Measurements from ENCODE around the gene HDGF. TPM values are rescaled to one million over a fixed set of nuclear protein-coding genes. Genes with fewer than 3 reads are reported as not detected.

HDGF gene
- total and polyA plus RNA-seq, 11 donors = 87.7 to 240 (median 147) TPM

DNA sequence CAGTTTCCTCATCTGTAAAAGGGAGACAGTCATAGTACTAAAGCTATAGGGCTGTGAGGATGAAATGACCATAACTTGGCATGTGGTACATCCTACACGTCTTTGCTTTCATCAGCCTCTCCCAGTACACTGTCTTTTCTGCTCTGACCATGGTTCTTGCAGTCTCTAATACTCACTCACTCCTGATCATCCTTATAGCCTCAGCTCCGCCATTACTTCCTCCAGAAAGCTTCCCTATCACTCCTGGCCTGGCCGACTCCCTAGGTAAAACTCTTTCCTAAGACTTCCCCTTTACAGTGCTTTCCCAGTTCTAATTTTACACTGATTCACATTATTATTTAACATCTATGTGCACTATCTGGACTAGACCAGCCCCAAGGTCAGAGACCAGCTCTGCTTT is 5.6 kb downstream of the HDGF start:
- ATAC-seq (no peak), DNase-seq (peak in 1 of 5 donors; percentile 7)
- TF ChIP-seq, protein P1, sequence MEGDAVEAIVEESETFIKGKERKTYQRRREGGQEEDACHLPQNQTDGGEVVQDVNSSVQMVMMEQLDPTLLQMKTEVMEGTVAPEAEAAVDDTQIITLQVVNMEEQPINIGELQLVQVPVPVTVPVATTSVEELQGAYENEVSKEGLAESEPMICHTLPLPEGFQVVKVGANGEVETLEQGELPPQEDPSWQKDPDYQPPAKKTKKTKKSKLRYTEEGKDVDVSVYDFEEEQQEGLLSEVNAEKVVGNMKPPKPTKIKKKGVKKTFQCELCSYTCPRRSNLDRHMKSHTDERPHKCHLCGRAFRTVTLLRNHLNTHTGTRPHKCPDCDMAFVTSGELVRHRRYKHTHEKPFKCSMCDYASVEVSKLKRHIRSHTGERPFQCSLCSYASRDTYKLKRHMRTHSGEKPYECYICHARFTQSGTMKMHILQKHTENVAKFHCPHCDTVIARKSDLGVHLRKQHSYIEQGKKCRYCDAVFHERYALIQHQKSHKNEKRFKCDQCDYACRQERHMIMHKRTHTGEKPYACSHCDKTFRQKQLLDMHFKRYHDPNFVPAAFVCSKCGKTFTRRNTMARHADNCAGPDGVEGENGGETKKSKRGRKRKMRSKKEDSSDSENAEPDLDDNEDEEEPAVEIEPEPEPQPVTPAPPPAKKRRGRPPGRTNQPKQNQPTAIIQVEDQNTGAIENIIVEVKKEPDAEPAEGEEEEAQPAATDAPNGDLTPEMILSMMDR (IDR thresholded peaks at IDR 0.05) = no peak
- no peak for TF ChIP-seq POLR2A (IDR thresholded peaks at IDR 0.05)
- peaks cover 0 to 36% (median 27%) of the 10 kb centered on the region in 9 donors for H3K36me3 ChIP-seq
- H3K4me3 ChIP-seq = peak overlapping the region in 8 of 12 donors; percentile 42 to 100 (median 92)
- no peaks in the 10 kb centered on the region for H3K27me3 ChIP-seq
- no peaks in the 10 kb centered on the region for H3K9me3 ChIP-seq
- WGBS, 4 donors = 54 to 68% (median 59%) methylated on average over 3 of the region's 3 CpGs
- peaks cover 22 to 70% (median 56%) of the 10 kb centered on the region in 12 donors for H3K4me1 ChIP-seq
- H3K27ac ChIP-seq = peak overlapping the region; percentile 96 to 100 (median 99)
- intact Hi-C loops (cut with DNase I) = no loop called here

DNA sequence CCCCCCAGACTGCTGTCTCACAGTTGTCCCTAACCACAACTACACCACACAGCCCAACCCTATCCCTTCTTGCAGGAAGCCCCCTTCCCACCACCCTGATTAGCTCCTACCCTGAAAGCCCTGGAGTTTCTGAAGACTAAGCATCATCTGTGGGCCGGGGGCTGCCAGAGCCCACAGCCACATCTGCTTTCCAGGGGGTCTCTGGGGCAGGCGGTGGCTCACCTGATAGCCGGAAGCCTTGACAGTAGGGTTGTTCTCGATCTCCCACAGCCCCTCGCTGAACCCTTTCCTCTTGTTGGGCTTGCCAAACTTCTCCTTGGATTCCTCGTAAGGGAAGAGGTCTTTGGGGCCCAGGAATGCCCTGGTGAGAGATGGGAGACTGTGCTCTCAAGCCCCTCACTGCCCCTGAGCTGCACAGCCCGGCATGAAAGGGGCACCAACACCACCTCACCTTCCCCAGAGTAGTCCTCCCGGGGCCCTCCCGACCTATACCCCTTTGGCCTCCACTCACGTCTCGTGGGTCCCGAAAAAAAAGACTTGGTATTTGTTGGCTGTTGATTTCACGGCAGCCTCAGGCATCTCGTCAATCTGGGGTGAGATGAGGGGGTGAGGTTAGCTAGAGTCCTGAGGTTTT is 6.6 kb downstream of the HDGF start:
- Histone ChIP-seq H3K4me3 (no peak overlapping the region), H3K4me1 (peaks cover 22 to 70% (median 59%) of the 10 kb centered on the region in 12 donors), H3K27ac (peak overlapping the region in 11 of 12 donors; percentile 13 to 100 (median 99)), H3K36me3 (peaks cover 0 to 36% (median 27%) of the 10 kb centered on the region in 9 donors), H3K9me3 (no peaks in the 10 kb centered on the region), H3K27me3 (no peaks in the 10 kb centered on the region)
- intact Hi-C loops (cut with DNase I) = no loop called here
- DNase-seq (peak in 2 of 5 donors; percentile 16 to 29), ATAC-seq (no peak)
- 76 to 83% (median 81%) methylated on average over 14 of the region's 14 CpGs for WGBS, 4 donors
- TF ChIP-seq, protein P1 (IDR thresholded peaks at IDR 0.05) = no peak
- TF ChIP-seq POLR2A (IDR thresholded peaks at IDR 0.05) = no peak

DNA sequence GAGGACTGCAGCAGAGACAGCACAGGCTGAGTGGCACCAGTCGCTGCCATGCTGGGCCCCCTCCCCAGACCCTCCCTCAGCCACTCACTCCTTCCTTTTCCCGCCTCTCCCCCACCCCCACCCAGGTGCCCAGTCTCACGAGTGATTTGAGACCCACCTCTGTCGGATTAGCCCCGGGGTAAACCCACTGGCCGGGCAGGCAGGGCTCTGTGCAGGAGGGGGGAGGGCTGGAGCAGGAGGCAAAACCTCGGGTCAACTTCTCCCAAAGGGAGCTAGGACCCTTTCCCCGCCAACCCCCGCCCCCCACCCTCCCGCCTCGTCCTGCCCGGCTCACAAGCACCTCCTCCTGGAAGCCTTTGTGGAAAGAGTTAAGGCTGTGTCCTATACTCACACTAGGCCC is 7.1 kb downstream of the HDGF start:
- intact Hi-C loops (cut with DNase I) = no loop called here
- no peak for ATAC-seq
- DNase-seq = peak in 2 of 5 donors; percentile 16 to 36
- WGBS, 4 donors = 72 to 79% (median 75%) methylated on average over 9 to 12 of the region's 12 CpGs
- no peak overlapping the region for H3K4me3 ChIP-seq
- peak overlapping the region in 8 of 12 donors; percentile 9 to 100 (median 98) for H3K27ac ChIP-seq
- H3K36me3 ChIP-seq = peaks cover 0 to 36% (median 27%) of the 10 kb centered on the region in 9 donors
- no peaks in the 10 kb centered on the region for H3K27me3 ChIP-seq
- no peaks in the 10 kb centered on the region for H3K9me3 ChIP-seq
- H3K4me1 ChIP-seq = peaks cover 21 to 66% (median 56%) of the 10 kb centered on the region in 12 donors
- TF ChIP-seq POLR2A (IDR thresholded peaks at IDR 0.05) = no peak
- TF ChIP-seq, protein P1 (IDR thresholded peaks at IDR 0.05) = no peak

DNA sequence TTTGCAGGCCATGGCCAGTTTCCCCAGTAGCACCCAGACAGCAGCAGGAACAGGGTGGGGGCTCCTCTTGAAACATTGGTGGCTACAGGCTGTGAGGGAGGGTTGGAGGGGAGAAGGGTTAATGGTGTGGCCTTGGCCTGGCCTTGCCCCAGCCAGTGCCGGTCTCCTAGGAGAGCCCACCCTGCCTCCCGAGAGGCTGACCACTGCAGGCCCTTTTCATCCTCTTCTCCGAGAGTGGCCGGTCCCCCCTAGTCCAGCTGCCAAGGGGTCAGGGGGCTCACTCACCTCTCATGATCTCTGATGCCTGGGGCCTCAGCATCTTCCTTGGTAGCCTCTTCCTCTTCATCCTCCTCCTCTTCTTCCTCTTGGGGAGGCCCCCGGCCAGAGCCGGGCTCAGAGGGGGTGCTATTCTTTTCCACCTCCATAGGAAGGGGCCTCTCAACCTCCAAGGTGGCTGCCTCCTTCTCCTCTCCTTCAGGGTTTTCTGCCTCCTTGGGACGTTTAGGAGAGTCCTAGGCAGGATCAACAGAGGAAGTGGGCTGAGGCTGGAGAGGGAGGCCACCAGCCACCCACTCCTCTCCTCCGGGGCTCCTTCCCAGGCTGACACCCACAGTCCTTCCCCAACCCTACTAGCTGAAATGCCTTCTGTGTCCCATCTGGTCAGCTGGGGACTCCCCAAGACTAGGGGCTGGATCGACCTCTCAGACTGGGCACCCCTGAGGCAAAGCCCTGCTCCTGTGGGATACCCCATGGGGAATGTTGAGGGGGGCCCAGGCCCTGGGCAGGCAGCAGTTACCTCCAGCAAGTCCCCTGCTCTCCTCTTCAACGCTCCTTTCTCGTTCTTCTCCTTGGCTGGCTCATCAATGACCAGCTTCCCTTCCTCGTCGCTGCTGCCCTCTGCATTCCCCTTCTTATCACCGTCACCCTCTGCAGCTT is 7.8 kb downstream of the HDGF start:
- peak overlapping the region in 5 of 12 donors; percentile 9 to 100 (median 33) for H3K27ac ChIP-seq
- intact Hi-C loops (cut with DNase I) = no loop called here
- H3K4me3 ChIP-seq = no peak overlapping the region
- TF ChIP-seq, protein P1 (IDR thresholded peaks at IDR 0.05) = no peak
- TF ChIP-seq POLR2A (IDR thresholded peaks at IDR 0.05) = no peak
- H3K36me3 ChIP-seq = peaks cover 0 to 36% (median 27%) of the 10 kb centered on the region in 9 donors
- peaks cover 21 to 59% (median 50%) of the 10 kb centered on the region in 12 donors for H3K4me1 ChIP-seq
- no peaks in the 10 kb centered on the region for H3K27me3 ChIP-seq
- no peaks in the 10 kb centered on the region for H3K9me3 ChIP-seq
- DNase-seq (peak in 2 of 5 donors; percentile 23 to 64), ATAC-seq (no peak)
- 70 to 75% (median 73%) methylated on average over 14 of the region's 14 CpGs for WGBS, 4 donors
